Activated naive CD4-positive, alpha-beta T cell treated with anti-CD3 and anti-CD28 coated beads, Interleukin-2, amount 50 U/mL, for 16 hours (primary cell): ENCODE data around the gene RING1.

Experiments
- DNase-seq: peaks from one replicate; pipeline ENCODE4 v3.0.0-alpha.2; 2020

The RING1 gene

DNA sequence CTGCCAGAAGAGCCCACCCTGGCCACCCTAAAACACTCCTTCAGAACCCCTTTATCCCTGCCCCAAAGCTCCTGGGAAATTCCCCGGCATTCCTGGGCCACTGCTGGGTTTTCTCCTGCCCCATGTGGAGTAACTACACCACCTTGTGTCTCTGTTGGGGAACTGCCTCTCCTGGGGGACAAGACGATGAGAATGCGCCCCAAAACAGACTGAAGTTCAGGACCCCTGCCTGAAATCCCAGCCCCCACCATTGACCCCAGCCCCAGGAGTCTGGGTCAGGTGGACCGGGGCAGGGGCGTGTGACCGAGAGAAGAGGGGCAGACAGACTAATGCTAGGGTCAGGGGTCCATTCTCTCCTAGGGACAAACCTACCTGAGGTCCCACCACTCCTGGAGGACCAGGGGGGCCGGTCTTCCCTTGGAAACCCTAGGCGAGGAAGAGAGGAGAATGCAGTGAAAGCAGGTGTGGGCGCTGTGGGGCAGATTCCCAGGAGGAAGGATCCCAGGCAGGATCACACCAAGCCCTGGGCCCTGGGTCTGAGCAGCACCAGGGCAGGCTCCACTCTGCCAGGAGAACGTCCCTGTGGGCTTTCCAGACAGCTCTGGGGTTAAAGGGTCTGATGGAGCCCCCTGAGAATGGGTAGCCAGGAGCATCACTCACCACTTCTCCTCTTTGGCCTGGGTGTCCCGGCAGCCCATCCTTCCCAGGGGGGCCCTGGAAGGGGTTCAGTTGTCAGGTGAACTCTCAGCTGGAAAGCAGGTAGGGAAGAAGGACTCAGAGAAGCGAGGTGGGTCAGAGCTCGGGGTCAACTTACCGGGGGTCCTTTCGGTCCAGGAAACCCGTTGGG, 35.4 kb upstream of the RING1 start:
- no peak for DNase-seq

DNA sequence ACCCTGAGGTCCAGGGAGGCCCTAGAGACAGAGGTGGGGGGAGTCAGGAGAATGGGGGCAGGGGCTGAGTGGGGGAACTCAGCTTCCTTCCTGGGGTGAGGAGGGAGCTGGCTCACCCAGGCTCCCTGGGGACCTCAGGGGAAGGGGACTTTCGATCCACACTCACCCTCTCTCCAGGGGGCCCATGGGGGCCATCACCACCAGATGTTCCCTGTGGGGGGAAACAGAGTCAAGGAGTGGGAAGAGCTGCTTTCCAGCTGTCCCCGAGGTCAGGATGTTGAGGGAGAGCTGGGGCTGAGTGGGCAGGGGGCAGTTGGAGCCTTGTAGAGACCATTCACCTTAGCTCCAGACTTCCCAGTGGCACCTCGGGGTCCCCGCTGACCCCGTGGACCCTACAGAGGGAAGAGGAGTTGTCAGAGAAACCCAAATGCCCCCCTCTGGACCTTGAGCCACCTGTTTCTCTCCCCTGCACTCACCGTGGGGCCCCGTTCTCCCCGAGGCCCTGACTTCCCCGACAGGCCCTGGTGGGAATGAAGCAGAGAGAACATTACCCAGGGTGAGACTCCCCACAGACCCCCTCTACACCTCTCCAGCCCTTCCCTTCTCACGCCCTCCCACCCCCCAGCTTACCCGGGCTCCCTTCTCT, 34.6 kb upstream of the RING1 start:
- DNase-seq, result no peak

DNA sequence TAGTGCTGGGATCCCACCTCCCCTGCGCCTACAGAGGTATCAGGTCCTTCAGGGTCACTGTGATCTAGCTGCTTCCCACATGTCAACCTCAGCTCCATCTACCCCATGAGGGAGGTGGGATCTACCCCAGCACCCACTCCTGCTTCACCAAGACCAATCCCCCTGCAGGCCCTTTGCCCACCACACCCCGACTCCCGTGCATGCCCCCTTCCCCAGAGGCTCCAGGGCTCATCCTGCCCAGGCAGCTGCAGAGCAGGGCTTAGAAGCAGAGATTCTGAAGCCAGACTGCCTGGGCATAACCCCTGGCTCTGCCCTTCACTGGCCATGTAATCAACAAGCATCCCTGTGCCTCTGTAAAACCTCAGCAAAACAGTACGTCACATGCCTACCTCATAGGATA, 33.5 kb upstream of the RING1 start:
- DNase-seq, result no peak

GRCh38 chr6:33175436-33176069, 32.7 kb upstream of the RING1 start:
- DNase-seq, result no peak

DNA sequence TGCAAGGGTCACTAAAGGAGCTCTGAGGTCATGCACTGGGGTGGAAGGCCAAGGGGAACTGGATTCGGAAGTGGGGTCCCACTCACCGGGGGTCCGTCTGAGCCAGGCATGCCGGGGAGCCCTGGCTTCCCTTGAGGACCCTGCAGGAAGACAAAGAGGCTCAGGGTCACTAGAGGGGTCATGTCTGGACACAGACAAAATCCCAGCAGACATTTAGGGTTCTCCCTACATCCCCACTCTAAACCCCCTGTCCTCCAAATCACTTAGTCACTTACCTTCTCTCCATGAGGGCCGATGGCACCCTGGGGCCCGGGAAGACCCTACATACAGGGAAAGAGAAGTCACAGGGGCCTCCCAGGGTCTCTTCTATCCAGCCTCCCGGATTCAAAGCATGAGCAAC, 31.4 kb upstream of the RING1 start:
- DNase-seq, result no peak

DNA sequence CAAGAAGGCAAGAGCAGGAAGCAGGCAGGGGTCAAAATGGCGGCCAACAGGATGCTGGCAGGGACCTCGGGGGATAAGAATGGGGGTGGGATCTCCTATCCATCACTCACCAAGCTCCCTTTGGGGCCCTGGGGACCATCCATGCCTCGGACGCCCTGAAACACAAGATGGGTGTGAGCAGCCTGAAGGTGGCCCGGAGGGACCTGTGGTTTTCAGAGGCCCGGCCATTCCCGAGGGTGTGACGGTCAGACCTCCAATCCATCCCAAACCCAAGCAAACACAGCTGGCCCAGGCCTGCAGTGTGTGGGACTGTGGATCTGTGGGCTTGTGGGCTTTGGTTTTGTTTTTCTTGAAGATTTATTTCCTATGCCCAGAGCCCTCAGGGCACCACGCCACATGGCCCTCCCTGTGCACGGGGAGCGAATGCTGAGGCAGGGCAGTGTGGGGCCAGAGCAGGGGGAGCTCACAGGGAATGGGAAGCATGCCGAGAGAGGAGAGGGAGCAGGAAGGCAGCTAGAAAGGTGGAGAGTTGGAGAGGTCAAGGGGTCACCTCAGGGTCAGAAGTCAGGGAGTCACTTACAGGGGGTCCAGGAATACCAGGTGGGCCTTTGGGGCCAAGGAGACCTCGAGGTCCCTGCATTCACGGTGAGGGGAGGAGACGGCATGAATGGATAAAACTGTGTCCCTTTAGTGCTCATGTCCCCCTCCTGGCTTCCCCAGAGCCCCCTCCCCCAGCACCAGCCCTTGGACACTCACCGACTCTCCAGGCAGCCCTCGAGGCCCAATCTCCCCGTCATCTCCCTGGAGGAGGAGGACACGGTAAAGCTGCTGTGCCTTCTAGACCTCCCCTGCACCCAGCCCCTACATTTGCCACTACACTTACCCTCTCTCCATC, 30.5 kb upstream of the RING1 start:
- DNase-seq, result no peak

DNA sequence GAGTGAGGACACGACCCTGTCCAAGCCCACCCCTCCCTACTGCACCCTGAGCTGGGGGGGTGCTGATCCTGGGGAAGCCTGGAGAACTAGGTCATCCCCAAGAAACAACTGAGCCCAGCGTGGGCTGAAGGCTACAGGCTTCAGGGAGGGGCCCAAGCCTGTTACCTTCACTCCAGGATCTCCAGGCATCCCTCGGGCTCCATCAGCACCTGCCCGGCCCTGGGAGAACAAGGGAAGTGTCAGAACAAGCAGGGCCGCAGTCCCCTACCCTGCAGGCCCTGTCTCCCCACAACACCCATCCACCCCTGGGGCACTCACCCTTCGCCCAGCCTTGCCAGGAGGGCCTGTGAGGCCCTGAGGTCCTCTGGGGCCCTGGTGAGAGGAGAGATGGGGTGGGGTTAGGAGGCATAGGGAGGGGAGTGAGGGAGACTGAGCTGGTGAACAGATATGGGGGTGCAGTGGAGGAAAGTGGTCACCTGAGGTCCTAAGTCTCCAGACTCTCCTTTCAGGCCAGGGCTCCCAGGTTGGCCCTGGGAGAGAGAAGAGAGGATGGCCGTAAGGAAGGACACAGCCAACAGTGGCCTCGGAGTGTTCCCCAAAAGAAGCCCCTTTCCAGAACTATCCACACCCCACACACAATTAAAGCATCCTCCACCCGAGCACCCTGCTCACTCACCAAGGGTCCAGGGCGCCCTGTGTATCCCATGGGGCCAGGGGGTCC, 29.4 kb upstream of the RING1 start:
- DNase-seq, result no peak

GRCh38 chr6:33181141-33181540, 27.2 kb upstream of the RING1 start:
- no peak for DNase-seq

DNA sequence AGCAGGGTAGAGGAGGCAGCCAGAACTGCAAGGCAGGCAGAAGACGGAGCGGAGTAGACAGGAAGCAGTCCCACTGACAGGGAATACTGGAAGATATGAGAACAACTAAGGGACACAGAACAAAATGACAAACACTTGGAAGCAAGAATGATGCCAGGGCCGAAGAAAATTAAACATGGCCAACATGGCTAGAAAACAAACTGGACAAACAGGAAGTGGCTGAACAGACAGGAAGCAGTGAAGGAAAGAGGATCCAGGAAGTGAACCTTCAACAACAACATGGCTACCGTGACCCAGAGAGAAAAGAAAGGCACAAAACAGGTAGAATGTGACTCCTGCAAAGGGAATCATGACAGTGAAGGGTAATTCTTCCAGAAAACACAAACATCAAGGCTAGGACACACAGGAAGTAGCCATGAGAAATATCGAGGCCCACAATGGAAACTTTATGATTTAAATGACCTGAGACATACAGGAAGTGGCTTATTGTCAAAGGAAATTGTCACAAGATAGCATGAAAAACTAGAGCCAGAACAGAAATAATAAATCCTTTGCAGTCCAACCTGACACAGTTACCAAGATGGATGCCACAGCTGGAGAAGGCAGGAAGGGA, 25.1 kb upstream of the RING1 start:
- DNase-seq, result no peak

DNA sequence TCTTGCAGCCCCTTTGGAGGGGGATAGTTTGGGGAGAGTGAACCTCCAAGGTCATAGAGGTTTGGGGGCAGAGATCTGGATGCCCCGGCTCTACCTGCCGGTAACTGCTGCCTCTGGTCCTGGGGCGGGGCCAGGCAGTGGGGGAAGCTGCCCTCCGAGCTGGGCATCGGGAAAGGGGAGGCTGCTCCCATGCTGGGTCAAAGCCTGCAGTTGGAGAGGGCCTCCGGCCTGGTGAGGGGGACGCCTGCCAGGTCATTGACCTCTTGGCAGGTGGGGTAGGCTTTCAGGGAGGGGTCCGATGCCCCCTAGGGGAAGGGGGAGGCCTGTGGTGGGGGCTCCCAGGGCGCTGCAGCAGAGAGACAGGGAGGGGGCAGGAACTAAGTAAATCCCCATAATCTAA, 23.1 kb upstream of the RING1 start:
- DNase-seq, result no peak

- DNase-seq, result no peak
Observed at GRCh38 chr6:33185654-33186187, 22.6 kb upstream of the RING1 start.

- no peak for DNase-seq
Observed at GRCh38 chr6:33187809-33188208, 20.5 kb upstream of the RING1 start.

- no peak for DNase-seq
Observed at GRCh38 chr6:33189164-33189563, 19.1 kb upstream of the RING1 start.

GRCh38 chr6:33189625-33190448, 18.5 kb upstream of the RING1 start:
- no peak for DNase-seq

DNA sequence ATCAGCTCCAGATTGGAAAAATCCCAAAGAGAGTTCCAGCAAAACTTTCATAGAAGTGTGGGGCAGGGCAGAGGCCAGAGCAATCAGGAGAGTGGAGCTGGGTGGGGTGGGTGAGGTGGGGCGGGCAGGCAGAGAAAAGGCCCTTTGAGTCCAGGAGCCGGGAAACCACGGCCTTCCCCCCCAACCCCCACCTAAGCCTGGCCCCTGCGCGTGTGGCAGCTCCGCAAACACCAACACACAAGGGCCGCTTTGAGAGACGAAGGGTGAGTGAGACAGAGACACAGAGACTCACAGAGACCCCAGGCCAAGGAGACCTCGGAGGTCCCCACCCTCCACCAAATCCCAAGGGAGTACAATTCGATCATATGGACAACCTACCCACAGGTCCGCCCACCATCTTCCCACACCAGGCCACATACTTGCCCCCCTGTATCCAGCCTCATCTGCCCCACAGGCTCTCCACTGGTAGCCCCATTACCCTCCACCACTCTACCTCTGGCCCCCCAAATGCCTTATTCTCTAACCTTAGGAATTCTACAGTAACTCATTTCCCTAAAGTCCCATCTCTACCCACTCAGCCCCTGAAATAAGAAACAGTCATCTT, 17.7 kb upstream of the RING1 start:
- DNase-seq, result no peak

DNA sequence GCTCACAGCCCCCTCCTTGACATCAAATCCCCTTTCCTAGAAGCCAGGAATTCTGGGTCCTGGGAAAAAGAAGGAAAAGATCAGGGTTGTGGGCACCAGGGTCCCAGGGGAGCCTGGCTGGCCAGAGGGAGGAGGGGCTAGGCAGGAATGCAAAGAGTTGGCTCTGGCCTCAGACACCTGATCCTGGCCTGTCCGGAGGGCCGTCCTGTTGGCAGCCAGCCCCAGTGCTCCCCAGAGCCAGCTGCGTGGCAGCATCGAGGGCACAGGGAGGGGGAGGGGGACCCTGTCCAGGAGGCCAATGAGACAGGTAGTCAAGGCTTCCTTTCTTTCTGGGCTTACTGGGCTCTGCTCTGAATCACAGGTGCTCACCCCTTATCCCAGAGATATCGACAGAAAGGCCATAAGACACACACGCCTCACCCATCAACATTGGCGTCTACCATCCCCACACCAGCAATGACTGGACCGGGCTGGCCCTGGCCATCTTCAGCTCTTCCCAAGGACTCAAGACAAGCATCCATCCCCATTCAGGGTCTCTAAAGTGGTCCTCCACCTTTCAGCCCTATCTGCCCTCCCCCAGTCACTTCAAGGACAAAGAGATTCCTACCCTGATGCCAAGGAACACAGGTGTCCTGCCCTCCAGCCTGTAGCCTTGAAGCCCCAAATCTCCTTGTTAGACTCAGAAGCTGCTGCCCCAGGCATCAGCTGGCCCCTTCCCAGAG, 16.8 kb upstream of the RING1 start:
- no peak for DNase-seq

- DNase-seq, result no peak
Observed at GRCh38 chr6:33192105-33192646, 16.1 kb upstream of the RING1 start, which contains the start of gene COL11A2. Gene COL11A2 (minus strand): TSS chr6:33192467. CDS start chr6:33192240, 227 bp downstream.

- DNase-seq, result peak; percentile 43
Observed at GRCh38 chr6:33192671-33193602, 15.4 kb upstream of the RING1 start.
